Measurements from ENCODE around the gene ACSF3. TPM values are rescaled to one million over a fixed set of nuclear protein-coding genes. Genes with fewer than 3 reads are reported as not detected.

Gene ACSF3
- total RNA-seq, 1 donor from 2014 or later, result 25.8 TPM

DNA sequence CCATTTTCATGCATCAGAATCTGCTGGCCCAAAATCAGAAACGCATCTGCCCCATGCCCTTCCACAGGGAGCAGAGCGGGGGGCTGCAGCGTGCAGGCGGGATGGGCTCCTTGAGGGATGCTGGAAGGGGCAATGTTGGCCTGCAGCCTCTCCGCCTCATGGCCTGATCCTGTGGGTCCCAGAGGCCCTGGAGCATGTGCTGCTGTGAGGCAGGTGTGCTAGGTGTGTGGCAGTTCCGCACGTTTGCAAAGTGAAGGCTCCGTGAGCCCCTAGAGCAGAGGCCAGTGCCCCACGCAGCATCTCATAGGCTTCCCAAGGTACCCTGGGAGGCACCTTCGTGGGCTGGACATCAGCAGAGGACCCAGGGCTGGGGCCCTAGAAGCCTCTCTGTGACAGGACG lies 41.5 kb downstream of the ACSF3 start:
- Histone ChIP-seq H3K27me3 (ENCODE audit: control insufficient read depth, insufficient read depth, low read length) (no peaks in the 10 kb centered on the region), H3K36me3 (ENCODE audit: control insufficient read depth, insufficient read depth, low read length) (peaks cover 10% of the 10 kb centered on the region), H3K4me3 (ENCODE audit: low read depth, low read length) (no peak overlapping the region)
- TF ChIP-seq, protein P1, sequence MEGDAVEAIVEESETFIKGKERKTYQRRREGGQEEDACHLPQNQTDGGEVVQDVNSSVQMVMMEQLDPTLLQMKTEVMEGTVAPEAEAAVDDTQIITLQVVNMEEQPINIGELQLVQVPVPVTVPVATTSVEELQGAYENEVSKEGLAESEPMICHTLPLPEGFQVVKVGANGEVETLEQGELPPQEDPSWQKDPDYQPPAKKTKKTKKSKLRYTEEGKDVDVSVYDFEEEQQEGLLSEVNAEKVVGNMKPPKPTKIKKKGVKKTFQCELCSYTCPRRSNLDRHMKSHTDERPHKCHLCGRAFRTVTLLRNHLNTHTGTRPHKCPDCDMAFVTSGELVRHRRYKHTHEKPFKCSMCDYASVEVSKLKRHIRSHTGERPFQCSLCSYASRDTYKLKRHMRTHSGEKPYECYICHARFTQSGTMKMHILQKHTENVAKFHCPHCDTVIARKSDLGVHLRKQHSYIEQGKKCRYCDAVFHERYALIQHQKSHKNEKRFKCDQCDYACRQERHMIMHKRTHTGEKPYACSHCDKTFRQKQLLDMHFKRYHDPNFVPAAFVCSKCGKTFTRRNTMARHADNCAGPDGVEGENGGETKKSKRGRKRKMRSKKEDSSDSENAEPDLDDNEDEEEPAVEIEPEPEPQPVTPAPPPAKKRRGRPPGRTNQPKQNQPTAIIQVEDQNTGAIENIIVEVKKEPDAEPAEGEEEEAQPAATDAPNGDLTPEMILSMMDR (IDR thresholded peaks at IDR 0.05; ENCODE audit: insufficient read depth, low read length, severe bottlenecking), result no peak
- FAIRE-seq, result no peak
- DNase-seq (ENCODE audit: low read depth), result no peak

DNA sequence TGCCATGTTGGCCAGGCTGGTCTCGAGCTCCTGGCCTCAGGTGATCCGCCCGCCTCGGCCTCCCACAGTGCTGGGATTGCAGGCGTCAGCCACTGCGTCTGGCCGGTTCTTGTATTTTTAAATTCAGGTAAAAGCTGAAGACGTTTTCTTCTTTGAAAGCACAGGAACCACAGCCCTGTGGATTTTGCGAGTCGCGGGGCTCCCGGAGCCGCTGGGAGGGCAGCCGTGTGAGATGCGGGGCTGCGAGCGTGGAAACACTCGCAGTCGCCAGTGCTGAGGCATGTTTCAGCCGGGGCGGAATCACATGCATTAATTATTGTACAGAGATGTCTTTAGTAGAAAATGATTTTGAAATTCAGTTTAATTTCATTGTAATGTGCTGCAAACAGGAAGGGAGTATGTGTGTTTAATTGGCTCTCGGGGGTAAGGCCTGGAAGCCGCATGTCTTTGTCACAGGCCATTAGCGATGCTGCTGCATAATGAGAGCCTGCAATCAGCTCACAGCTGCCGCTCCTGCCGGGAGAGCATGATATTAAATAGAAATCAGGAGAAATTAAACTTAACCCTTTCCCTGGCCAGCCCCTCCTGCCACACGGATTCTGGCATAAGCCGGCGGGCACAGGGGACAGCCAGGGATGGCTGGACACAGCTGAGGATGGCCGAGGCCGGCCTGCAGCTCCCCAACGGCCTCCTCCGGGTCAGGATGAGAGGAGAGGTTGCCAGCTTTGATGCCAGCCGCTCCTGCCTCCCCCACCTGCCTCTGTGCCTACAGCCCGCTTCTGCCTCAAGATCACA lies 42.5 kb downstream of the ACSF3 start:
- Histone ChIP-seq H3K36me3 (ENCODE audit: control insufficient read depth, insufficient read depth, low read length) (peaks cover 12% of the 10 kb centered on the region), H3K4me3 (ENCODE audit: low read depth, low read length) (no peak overlapping the region), H3K27me3 (ENCODE audit: control insufficient read depth, insufficient read depth, low read length) (no peaks in the 10 kb centered on the region)
- FAIRE-seq (no peak), DNase-seq (ENCODE audit: low read depth) (no peak)
- TF ChIP-seq, protein P1 (IDR thresholded peaks at IDR 0.05; ENCODE audit: insufficient read depth, low read length, severe bottlenecking), result no peak

DNA sequence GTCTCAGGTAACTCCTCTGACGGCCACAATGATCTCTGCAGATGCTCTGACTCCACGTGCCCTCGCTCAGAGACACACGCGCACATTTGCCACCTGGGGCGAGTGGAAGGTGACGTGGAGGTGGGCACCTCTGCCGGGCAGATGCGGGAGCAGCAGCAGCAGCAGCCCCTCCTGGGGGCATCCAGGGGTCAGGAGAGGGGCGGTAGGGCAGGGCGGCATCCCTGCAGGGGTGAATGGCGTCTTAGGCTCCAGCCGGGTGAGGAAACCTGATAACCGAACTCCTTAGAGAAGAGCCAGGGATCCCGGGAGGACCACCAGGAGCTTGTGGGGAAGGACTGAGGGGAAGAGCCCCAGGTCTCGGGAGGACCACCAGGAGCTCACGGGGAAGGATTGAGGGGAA lies 43.3 kb downstream of the ACSF3 start:
- TF ChIP-seq, protein P1 (IDR thresholded peaks at IDR 0.05; ENCODE audit: insufficient read depth, low read length, severe bottlenecking), result no peak
- Histone ChIP-seq H3K4me3 (ENCODE audit: low read depth, low read length) (no peak overlapping the region), H3K36me3 (ENCODE audit: control insufficient read depth, insufficient read depth, low read length) (peaks cover 14% of the 10 kb centered on the region), H3K27me3 (ENCODE audit: control insufficient read depth, insufficient read depth, low read length) (no peaks in the 10 kb centered on the region)
- FAIRE-seq (no peak), DNase-seq (ENCODE audit: low read depth) (no peak)

DNA sequence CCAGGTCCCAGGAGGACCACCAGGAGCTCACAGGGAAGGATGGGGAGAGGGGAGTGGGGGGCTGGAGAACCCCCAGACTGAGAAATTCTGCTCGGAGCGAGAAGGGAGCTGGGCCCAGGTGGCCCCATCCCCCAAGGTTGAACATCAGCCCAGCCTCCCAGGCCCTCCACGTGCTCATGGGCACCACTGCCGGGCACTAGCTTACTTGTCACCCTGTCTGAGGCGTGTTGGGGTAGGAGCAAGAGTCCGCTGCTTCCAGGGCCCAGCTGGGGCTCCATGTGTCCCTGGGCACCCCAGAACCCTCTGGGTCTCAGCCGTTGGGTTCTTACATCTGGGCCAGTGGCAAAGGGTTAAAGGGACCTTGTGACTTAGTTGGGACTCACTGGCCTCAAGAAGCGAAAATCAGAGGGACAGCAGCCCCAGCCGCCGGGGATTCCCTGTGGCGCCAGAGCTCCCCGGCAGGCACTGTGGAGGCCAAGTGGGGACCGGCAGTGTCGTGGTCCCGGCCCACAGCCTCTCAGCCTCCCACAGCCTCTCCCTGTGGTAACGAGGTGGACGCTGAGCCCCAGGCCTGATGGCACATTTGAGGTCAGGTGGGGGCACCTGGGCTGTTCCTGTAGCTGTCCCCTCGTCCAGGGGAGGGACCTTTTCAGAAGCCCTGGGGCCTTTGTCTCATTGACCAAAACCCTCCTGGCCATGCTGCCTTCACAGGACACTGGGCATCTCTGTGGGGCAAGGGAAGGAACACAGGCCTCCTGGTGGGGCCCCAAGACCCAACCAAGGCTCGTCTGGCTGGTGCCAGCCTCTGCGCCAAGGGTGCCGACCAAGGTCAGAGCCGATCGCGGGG lies 44.2 kb downstream of the ACSF3 start:
- no peak for DNase-seq (ENCODE audit: low read depth)
- FAIRE-seq, result no peak
- Histone ChIP-seq H3K4me3 (ENCODE audit: low read depth, low read length) (no peak overlapping the region), H3K36me3 (ENCODE audit: control insufficient read depth, insufficient read depth, low read length) (peaks cover 12% of the 10 kb centered on the region), H3K27me3 (ENCODE audit: control insufficient read depth, insufficient read depth, low read length) (no peaks in the 10 kb centered on the region)
- TF ChIP-seq, protein P1 (IDR thresholded peaks at IDR 0.05; ENCODE audit: insufficient read depth, low read length, severe bottlenecking), result no peak

DNA sequence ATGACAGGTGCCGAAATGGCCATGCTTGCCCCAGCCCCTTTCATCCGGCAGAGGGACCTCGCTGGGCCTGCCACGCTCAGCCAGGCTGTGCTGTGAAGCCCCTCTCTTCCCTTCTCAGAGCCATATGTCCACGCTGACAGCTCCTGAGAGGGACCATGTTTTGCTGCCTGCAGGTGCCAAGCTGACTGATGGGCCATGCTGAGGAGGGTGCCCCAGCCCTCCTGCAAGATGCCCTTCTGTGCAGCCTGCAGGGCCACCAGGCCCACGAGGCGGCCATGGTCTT lies 44.8 kb downstream of the ACSF3 start:
- TF ChIP-seq, protein P1 (IDR thresholded peaks at IDR 0.05; ENCODE audit: insufficient read depth, low read length, severe bottlenecking), result no peak
- Histone ChIP-seq H3K4me3 (ENCODE audit: low read depth, low read length) (no peak overlapping the region), H3K36me3 (ENCODE audit: control insufficient read depth, insufficient read depth, low read length) (peaks cover 11% of the 10 kb centered on the region), H3K27me3 (ENCODE audit: control insufficient read depth, insufficient read depth, low read length) (no peaks in the 10 kb centered on the region)
- FAIRE-seq, result no peak
- no peak for DNase-seq (ENCODE audit: low read depth)
